ENCODE measurements around the gene CACNA1A. TPM values are rescaled to one million over a fixed set of nuclear protein-coding genes. Genes with fewer than 3 reads are reported as not detected.

Gene CACNA1A
- total and polyA plus RNA-seq, 2 of the 4 experiments (the other 2 are of a cell fraction), result 5.9 to 15.0 TPM

- H3K4me2 ChIP-seq (ENCODE audit: low read depth, low read length), result no peak overlapping the region
- peak overlapping the region; percentile 70 for H2AK5ac ChIP-seq (ENCODE audit: low read depth, low read length)
- dilution Hi-C loops (cut with HindIII; ENCODE audit: low sequenced_read_pairs, unreplicated experiment), result no loop called here
- peak overlapping the region; percentile 47; the same call in 1 of the 2 replicates for H2BK120ac ChIP-seq (ENCODE audit: low read depth, low read length)
- CTCF ChIA-PET, result no interaction called here
- TF ChIP-seq RFX5 (IDR thresholded peaks at IDR 0.05; ENCODE audit: low read depth, low read length) (no peak), ELK1 (IDR thresholded peaks at IDR 0.05; ENCODE audit: borderline replicate concordance, low read depth, low read length) (no peak), USF2 (IDR thresholded peaks at IDR 0.05; ENCODE audit: low read depth, low read length) (peak; percentile 78), CEBPB (IDR thresholded peaks at IDR 0.05; ENCODE audit: low read depth, low read length) (no peak), CHD1 (IDR thresholded peaks at IDR 0.05; ENCODE audit: low read depth, low read length) (no peak)
- POLR2A ChIA-PET (ENCODE audit: unreplicated experiment), result no interaction called here
- no peak overlapping the region for H3K56ac ChIP-seq (ENCODE audit: extremely low read depth, insufficient read depth, low read length)
- intact Hi-C loops (cut with micrococcal nuclease), result no loop called here
- peaks cover 8% of the 10 kb centered on the region; the same call in 1 of the 2 replicates for H3K9me1 ChIP-seq (ENCODE audit: insufficient read depth, low read length)
- H4K20me1 ChIP-seq (ENCODE audit: insufficient read depth, low read length), result no peaks in the 10 kb centered on the region
- H3K79me1 ChIP-seq (ENCODE audit: low read depth in 1 of 2, low read length in 2 of 2), result peaks cover 5 to 22% of the 10 kb centered on the region in 2 experiments; a peak in 3 of 4 replicates
- peaks cover 6% of the 10 kb centered on the region for H3K4me1 ChIP-seq (ENCODE audit: control insufficient read depth, insufficient read depth, low read length)
- 0 out of 3 replicates have a peak overlapping the region, but pooled peaks have one; percentile 15 for H2BK15ac ChIP-seq (ENCODE audit: low read depth, low read length)
- H3K4ac ChIP-seq (ENCODE audit: low read depth, low read length), result 0 out of 2 replicates have a peak overlapping the region, but pooled peaks have one; percentile 31
- no peak overlapping the region for H3K4me3 ChIP-seq (ENCODE audit: insufficient read depth, low read depth, low read length)
- WGBS, 2 experiments (ENCODE audit: extremely low coverage in 2 of 2, insufficient read length in 1 of 2), result no CpG with 5 or more reads among the region's 2 CpGs
- no TSS peak for BruUV-seq (replicated peaks)
- H3K27me3 ChIP-seq (ENCODE audit: control insufficient read depth, insufficient read depth, low read length), result no peaks in the 10 kb centered on the region
- 0 out of 4 replicates have a peak overlapping the region, but pooled peaks of 1 of the 2 experiments have one; percentile 4 for H4K8ac ChIP-seq (ENCODE audit: low read depth in 2 of 2, low read length in 2 of 2)
- DNase-seq (peak; percentile 46), ATAC-seq (ENCODE audit: low read depth) (no peak)
- peaks cover 8% of the 10 kb centered on the region for H3K9me3 ChIP-seq (ENCODE audit: control insufficient read depth, insufficient read depth, low read length)
- no peak overlapping the region for H4K5ac ChIP-seq (ENCODE audit: low read depth, low read length)
- H3K18ac ChIP-seq (ENCODE audit: low read depth, low read length), result no peak overlapping the region
- H3K23ac ChIP-seq (ENCODE audit: low read depth, low read length), result no peak overlapping the region
- H4K91ac ChIP-seq (ENCODE audit: insufficient read depth, low read depth, low read length), result no peak overlapping the region
- no peak overlapping the region for H2AFZ ChIP-seq (replicated peaks; ENCODE audit: low read length, poor library complexity)
- H2AK9ac ChIP-seq (replicated peaks; ENCODE audit: low read depth, low read length, poor library complexity), result no peak overlapping the region
- H2BK5ac ChIP-seq (ENCODE audit: low read depth, low read length, poor library complexity, severe bottlenecking), result no peak overlapping the region
- H3K9ac ChIP-seq (ENCODE audit: low read depth, low read length), result no peak overlapping the region
- in situ Hi-C loops (cut with MboI; ENCODE audit: low sequenced_read_pairs), result no loop called here
- no peak overlapping the region for H3K27ac ChIP-seq (ENCODE audit: insufficient read depth, low read length)
- H2BK20ac ChIP-seq (ENCODE audit: low read depth, low read length), result peak overlapping the region; percentile 61; the same call in 1 of the 2 replicates
- H3K14ac ChIP-seq (replicated peaks; ENCODE audit: low read depth, low read length), result no peak overlapping the region
- H3K36me3 ChIP-seq (ENCODE audit: control insufficient read depth, insufficient read depth, low read length), result no peaks in the 10 kb centered on the region
These were observed 104.9 kb downstream of the CACNA1A start for GRCh38 chr19:13401388-13401787.

All from IMR-90 (cell line).